Stomach (tissue), 9 donors: Measurements from ENCODE around the gene RASA1. TPM values are rescaled to one million over a fixed set of nuclear protein-coding genes. Genes with fewer than 3 reads are reported as not detected.

Source experiments
- DNase-seq, 2 donors: peaks; one replicate each; pipeline versions ENCODE4 v3.0.0 to v3.0.0-alpha.2; 2013 to 2019
- H3K27ac ChIP-seq, 5 donors: fragments of 200-600 bp in 4 of 5; sonication (generic) in 4 of 5; one replicate each; pipeline ENCODE4 v1.5.1; 2013 to 2019; ENCODE audit warnings: mild to moderate bottlenecking in 1 of 5, moderate library complexity in 1 of 5
- H3K27me3 ChIP-seq, 3 donors: fragments of 200-600 bp; sonication (generic); one replicate each; pipeline ENCODE4 v1.5.1; 2017 to 2019; ENCODE audit warnings: mixed run types in 1 of 3
- H3K36me3 ChIP-seq, 4 donors: fragments of 200-600 bp; sonication (generic); 1 replicate in 3 of 4; 2 replicates in 1 of 4; pipeline ENCODE4 v1.5.1; 2016 to 2019
- H3K4me1 ChIP-seq, 4 donors: fragments of 200-600 bp; sonication (generic); one replicate each; pipeline ENCODE4 v1.5.1; 2016 to 2019
- H3K4me3 ChIP-seq, 4 donors: fragments of 200-600 bp; sonication (generic) in 3 of 4; one replicate each; pipeline ENCODE4 v1.5.1; 2016 to 2019; ENCODE audit warnings: mild to moderate bottlenecking in 1 of 4
- H3K9me3 ChIP-seq, 4 donors: fragments of 200-600 bp; sonication (generic); one replicate each; pipeline ENCODE4 v1.5.1; 2016 to 2019
- EP300 ChIP-seq: sonication (generic); formaldehyde crosslinking; IDR thresholded peaks from one replicate; pipeline ENCODE4 v1.6.1; 2017; ENCODE audit warnings: antibody characterized with exemption
- POLR2A ChIP-seq, 4 donors: fragments of 450-650 bp; IDR thresholded peaks; one replicate each; pipeline ENCODE4 v1.6.1; 2016; ENCODE audit warnings: antibody characterized with exemption in 4 of 4, control low read depth in 2 of 4, mild to moderate bottlenecking in 1 of 4, moderate library complexity in 1 of 4
- POLR2AphosphoS5 ChIP-seq, 3 donors: sonication (generic); formaldehyde crosslinking; IDR thresholded peaks; one replicate each; pipeline ENCODE4 v1.6.1; 2016; ENCODE audit warnings: antibody characterized with exemption in 3 of 3
- WGBS, 5 donors: extraction: QIAGEN DNeasy Blood & Tissue Kit in 3 of 5; methylation state at CpG; one replicate each; pipeline versions ENCODE4 v1.1.5 to v1.1.7; 2013 to 2018; 5-methylcytosine and 5-hydroxymethylcytosine counted together
- intact Hi-C: fragments of 100-400 bp; cut with DNase I; formaldehyde crosslinking; loops from one replicate; pipeline ENCODE4 v1.15.1; 2023; ENCODE audit warnings: low total_unique reads
- polyA plus RNA-seq, 3 donors: library from polyadenylated mRNA; stranded (reverse); fragments of 200-250 nt; gene quantifications; one replicate each; pipeline ENCODE4 v1.2.3, GENCODE V29; 2013
- total RNA-seq, 5 donors: library from RNA; depleted of rRNA; stranded (reverse); fragments of >200 nt; gene quantifications; one replicate each; pipeline versions ENCODE4 v1.1.0 to v1.2.3, GENCODE V29; 2014 to 2016
- TF ChIP-seq, protein P1 (sequence below), 7 experiments: fragments of 450-650 bp in 4 of 7; fragments of 200-600 bp in 3 of 7; sonication (generic) in 3 of 7; IDR thresholded peaks; one replicate each; pipeline ENCODE4 v1.5.1; 2016 to 2019; ENCODE audit warnings: antibody characterized with exemption in 7 of 7, control low read depth in 2 of 7, mild to moderate bottlenecking in 1 of 7
- donor health status: healthy with polysubstance abuse.
- donor health status: Bipolar disorder and iron deficiency.
- donor health status: healthy.

The RASA1 gene
- total and polyA plus RNA-seq, 8 donors = 7.3 to 89.3 (median 19.1) TPM

DNA sequence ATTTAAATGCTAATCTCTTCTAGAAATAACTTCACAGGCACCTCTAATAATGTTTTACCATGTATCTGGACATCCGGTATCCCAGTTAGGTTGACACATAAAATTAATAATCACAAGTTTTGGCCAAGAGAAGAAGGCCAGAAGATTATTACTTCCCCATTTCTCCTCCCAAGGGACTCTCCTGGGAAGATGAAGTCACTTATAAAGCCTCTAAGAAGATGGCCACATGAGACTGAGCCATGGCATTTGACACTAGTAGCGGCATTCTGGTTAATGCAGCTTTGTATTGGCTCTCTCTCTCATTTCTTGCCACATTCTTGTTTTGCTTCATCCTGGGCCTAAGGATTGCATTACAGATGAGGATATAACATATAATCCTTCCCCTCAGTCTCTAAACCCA lies 34.5 kb upstream of the RASA1 start:
- Histone ChIP-seq H3K27ac (no peak overlapping the region), H3K4me3 (no peak overlapping the region), H3K9me3 (no peaks in the 10 kb centered on the region), H3K4me1 (no peaks in the 10 kb centered on the region), H3K36me3 (no peaks in the 10 kb centered on the region), H3K27me3 (no peaks in the 10 kb centered on the region)
- 81 to 96% (median 95%) methylated on average over 2 of the region's 2 CpGs for WGBS, 5 donors
- no peak for TF ChIP-seq POLR2A (IDR thresholded peaks at IDR 0.05)
- TF ChIP-seq, protein P1, sequence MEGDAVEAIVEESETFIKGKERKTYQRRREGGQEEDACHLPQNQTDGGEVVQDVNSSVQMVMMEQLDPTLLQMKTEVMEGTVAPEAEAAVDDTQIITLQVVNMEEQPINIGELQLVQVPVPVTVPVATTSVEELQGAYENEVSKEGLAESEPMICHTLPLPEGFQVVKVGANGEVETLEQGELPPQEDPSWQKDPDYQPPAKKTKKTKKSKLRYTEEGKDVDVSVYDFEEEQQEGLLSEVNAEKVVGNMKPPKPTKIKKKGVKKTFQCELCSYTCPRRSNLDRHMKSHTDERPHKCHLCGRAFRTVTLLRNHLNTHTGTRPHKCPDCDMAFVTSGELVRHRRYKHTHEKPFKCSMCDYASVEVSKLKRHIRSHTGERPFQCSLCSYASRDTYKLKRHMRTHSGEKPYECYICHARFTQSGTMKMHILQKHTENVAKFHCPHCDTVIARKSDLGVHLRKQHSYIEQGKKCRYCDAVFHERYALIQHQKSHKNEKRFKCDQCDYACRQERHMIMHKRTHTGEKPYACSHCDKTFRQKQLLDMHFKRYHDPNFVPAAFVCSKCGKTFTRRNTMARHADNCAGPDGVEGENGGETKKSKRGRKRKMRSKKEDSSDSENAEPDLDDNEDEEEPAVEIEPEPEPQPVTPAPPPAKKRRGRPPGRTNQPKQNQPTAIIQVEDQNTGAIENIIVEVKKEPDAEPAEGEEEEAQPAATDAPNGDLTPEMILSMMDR (IDR thresholded peaks at IDR 0.05) = no peak
- no peak for TF ChIP-seq POLR2AphosphoS5 (IDR thresholded peaks at IDR 0.05)
- TF ChIP-seq EP300 = no peak
- DNase-seq = no peak
- intact Hi-C loops = no loop called here

DNA sequence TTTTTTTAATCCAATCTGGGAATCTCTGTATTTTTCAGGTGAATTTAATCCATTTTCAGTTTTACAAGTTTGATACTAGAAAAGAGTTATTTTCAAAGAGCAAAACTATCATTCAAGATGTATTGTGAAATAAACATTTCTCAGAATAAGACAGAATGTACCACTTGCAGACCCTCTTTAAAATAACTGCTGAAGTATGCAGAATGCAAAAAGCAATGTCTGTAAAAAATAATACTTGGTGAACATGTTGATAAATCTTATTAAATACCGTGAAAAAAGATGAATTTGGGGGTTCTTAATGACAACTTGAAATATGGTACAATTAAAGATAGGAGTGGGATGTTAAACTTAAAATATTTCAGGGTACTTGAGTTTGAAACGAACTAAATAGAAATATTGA lies 26.1 kb upstream of the RASA1 start:
- WGBS, 5 donors = 79 to 87% (median 85%) methylated on average over 2 of the region's 2 CpGs

DNA sequence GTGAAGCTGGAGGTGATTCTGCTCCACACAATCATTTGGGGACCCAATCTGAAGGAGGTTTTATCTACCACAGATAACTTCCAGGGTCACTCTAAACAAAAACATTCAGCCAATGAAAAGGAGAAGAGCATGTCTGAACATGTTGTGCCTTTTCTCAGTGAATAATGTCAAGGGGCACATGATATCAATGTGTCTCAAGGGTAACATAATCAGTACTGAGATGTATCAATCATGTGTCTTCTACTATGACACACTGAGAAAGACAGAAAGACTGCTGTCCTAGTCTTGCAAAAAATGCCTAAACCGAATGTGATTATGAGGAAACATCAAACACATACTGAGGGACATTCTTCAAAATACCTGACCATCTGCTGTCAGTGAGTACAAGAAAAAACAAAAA lies 25.4 kb upstream of the RASA1 start:
- Histone ChIP-seq H3K27me3 (no peaks in the 10 kb centered on the region), H3K4me3 (no peak overlapping the region), H3K9me3 (no peaks in the 10 kb centered on the region), H3K36me3 (no peaks in the 10 kb centered on the region), H3K27ac (no peak overlapping the region), H3K4me1 (no peaks in the 10 kb centered on the region)
- 70 to 80% (median 76%) methylated on average over 1 of the region's 1 CpG for WGBS, 5 donors
- TF ChIP-seq, protein P1 (IDR thresholded peaks at IDR 0.05) = no peak
- TF ChIP-seq POLR2AphosphoS5 (IDR thresholded peaks at IDR 0.05) (no peak), POLR2A (IDR thresholded peaks at IDR 0.05) (no peak), EP300 (no peak)
- intact Hi-C loops = no loop called here
- no peak for DNase-seq

More for the DNA sequence above, 26.1 kb upstream of the RASA1 start:
- Histone ChIP-seq H3K4me1 (no peaks in the 10 kb centered on the region), H3K36me3 (no peaks in the 10 kb centered on the region), H3K27ac (no peak overlapping the region), H3K4me3 (no peak overlapping the region), H3K9me3 (no peaks in the 10 kb centered on the region), H3K27me3 (no peaks in the 10 kb centered on the region)
- TF ChIP-seq, protein P1 (IDR thresholded peaks at IDR 0.05) = no peak
- TF ChIP-seq EP300 (no peak), POLR2A (IDR thresholded peaks at IDR 0.05) (no peak), POLR2AphosphoS5 (IDR thresholded peaks at IDR 0.05) (no peak)
- DNase-seq = no peak
- intact Hi-C loops = no loop called here

DNA sequence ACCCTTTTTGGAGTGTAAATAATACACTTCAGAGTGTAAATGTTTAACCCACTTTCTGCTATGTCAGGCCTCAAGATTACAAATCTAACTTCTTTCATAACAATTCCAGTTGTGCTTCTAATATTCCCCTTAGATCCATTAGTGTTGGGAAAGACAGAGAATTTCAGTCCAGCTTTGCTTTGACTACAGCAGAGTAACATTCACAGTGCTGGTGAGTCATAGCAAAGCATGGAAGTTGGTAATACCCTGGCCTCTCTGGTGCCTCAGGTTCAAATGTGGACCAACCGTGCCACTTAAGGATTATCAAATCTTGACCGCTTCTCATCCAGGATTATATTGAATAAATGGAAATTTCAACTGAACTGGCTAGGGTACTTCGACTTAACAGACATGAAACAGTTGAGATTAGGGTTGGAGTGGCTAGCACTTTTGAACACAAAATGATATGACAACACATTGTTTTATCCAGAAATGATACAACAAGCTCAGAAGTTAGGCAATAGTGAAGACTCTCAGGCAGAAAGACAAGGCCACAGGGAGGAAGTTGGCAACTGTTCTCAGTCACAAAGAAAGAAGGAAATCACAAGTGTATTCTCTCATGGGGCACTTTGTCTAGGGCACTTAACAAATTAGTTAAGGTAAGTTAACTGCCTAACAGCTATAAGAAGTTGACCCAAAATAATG lies 24.4 kb upstream of the RASA1 start:
- H3K27ac ChIP-seq = no peak overlapping the region

More for the DNA sequence above, 24.4 kb upstream of the RASA1 start:
- intact Hi-C loops = no loop called here
- 85 to 90% (median 86%) methylated on average over 3 of the region's 3 CpGs for WGBS, 5 donors
- Histone ChIP-seq H3K9me3 (no peaks in the 10 kb centered on the region), H3K4me3 (no peak overlapping the region), H3K27me3 (no peaks in the 10 kb centered on the region), H3K36me3 (no peaks in the 10 kb centered on the region), H3K4me1 (no peaks in the 10 kb centered on the region)
- no peak for DNase-seq
- TF ChIP-seq, protein P1 (IDR thresholded peaks at IDR 0.05) = no peak
- TF ChIP-seq EP300 (no peak), POLR2A (IDR thresholded peaks at IDR 0.05) (no peak), POLR2AphosphoS5 (IDR thresholded peaks at IDR 0.05) (no peak)
